PC-3 (cell line): ENCODE results near the gene TXLNG. TPM values are rescaled to one million over a fixed set of nuclear protein-coding genes. Genes with fewer than 3 reads are reported as not detected.

Source experiments
- ATAC-seq: fragments of 200-7000 bp; cut with Tn5 transposase; 2 replicates; pipeline ENCODE4 v1.9.1; 2020; ENCODE audit warnings: mild to moderate bottlenecking, moderate library complexity
- BruUV-seq: library from RNA; stranded (reverse); fragments of 400-500 nt; replicated peaks from 2 replicates; lab custom pipeline; 2021; lab: Mats Ljungman, UMichigan
- CTCF ChIA-PET: fragments of 300-600 bp; sonication (Branson Sonifier 250); formaldehyde crosslinking; loops from one replicate; lab custom pipeline; 2022; ENCODE audit warnings: antibody characterized with exemption; lab: Charles Lee
- POLR2A ChIA-PET: fragments of 300-600 bp; sonication (Branson Sonifier 250); formaldehyde crosslinking; loops from one replicate; lab custom pipeline; 2022; ENCODE audit warnings: antibody characterized with exemption; ENCODE audit not compliant: unreplicated experiment; lab: Charles Lee
- DNase-seq: peaks from one replicate; pipeline ENCODE4 v3.0.0-alpha.2; 2015
- H2AFZ ChIP-seq: fragments of 300-600 bp; sonication (generic); 2 replicates; pipeline ENCODE4 v1.6.0; 2016; ENCODE audit warnings: antibody characterized with exemption, low read length
- H3F3A ChIP-seq: fragments of 300-600 bp; sonication (generic); one replicate; pipeline ENCODE4 v1.6.0; 2017; ENCODE audit warnings: antibody characterized with exemption, low read length, control low read depth, mild to moderate bottlenecking; ENCODE audit not compliant: unreplicated experiment
- H3K27ac ChIP-seq: fragments of 300-600 bp; sonication (generic); 2 replicates; pipeline ENCODE4 v1.5.1; 2016; ENCODE audit warnings: mild to moderate bottlenecking, low read length
- H3K27me3 ChIP-seq: fragments of 300-600 bp; sonication (generic); 2 replicates; pipeline ENCODE4 v1.6.1; 2016; ENCODE audit warnings: low read length, mixed read lengths
- H3K36me3 ChIP-seq: fragments of 300-600 bp; sonication (generic); 2 replicates; pipeline ENCODE4 v1.6.1; 2016; ENCODE audit warnings: low read depth, mixed run types, low read length, mixed read lengths
- H3K4me1 ChIP-seq: fragments of 300-600 bp; sonication (generic); 2 replicates; pipeline ENCODE4 v1.5.1; 2016; ENCODE audit warnings: low read length; ENCODE audit not compliant: insufficient read depth
- H3K4me2 ChIP-seq: fragments of 300-600 bp; sonication (generic); 2 replicates; pipeline ENCODE4 v1.6.0; 2016; ENCODE audit warnings: low read length
- H3K4me3 ChIP-seq: fragments of 300-600 bp; sonication (generic); 2 replicates; pipeline ENCODE4 v1.5.1; 2016; ENCODE audit warnings: mild to moderate bottlenecking, low read length, mixed read lengths
- H3K79me2 ChIP-seq: fragments of 300-600 bp; sonication (generic); 2 replicates; pipeline ENCODE4 v1.6.1; 2017; ENCODE audit warnings: low read length, mixed read lengths
- H3K9ac ChIP-seq: fragments of 300-600 bp; sonication (generic); 2 replicates; pipeline ENCODE4 v1.6.0; 2016; ENCODE audit warnings: mild to moderate bottlenecking, low read length
- H3K9me2 ChIP-seq: fragments of 300-600 bp; sonication (generic); replicated peaks from 2 replicates; pipeline ENCODE4 v1.6.1; 2016; ENCODE audit warnings: mixed run types, low read length, mixed read lengths
- H3K9me3 ChIP-seq: fragments of 300-600 bp; sonication (generic); 2 replicates; pipeline ENCODE4 v1.6.1; 2016; ENCODE audit warnings: low read length, mixed read lengths
- H4K20me1 ChIP-seq: fragments of 300-600 bp; sonication (generic); 2 replicates; pipeline ENCODE4 v1.6.1; 2016; ENCODE audit warnings: low read length, mixed read lengths
- CTCF ChIP-seq: fragments of 300-600 bp; sonication (generic); conservative IDR thresholded peaks from 2 replicates; pipeline ENCODE4 v1.5.1; 2017; ENCODE audit warnings: antibody characterized with exemption, low read depth, mild to moderate bottlenecking, low read length
- EZH2 ChIP-seq: fragments of 300-600 bp; sonication (generic); IDR thresholded peaks from one replicate; pipeline ENCODE4 v1.6.1; 2017; ENCODE audit warnings: antibody characterized with exemption, mild to moderate bottlenecking, low read length; ENCODE audit not compliant: unreplicated experiment
- EZH2phosphoT487 ChIP-seq: fragments of 300-600 bp; sonication (generic); IDR thresholded peaks from 2 replicates; pipeline ENCODE4 v1.6.1; 2018; ENCODE audit warnings: mild to moderate bottlenecking, antibody characterized with exemption, low read length, borderline replicate concordance
- intact Hi-C: fragments of 100-400 bp; cut with micrococcal nuclease; formaldehyde crosslinking; loops from 2 replicates; pipeline ENCODE4 v1.9.0; 2023
- total RNA-seq: library from RNA; depleted of rRNA; stranded (reverse); fragments of >200 nt; gene quantifications from 2 replicates; pipeline ENCODE4 v1.2.3, GENCODE V29; 2014

TXLNG gene
- total RNA-seq, 1 experiment from 2014 or later = 17.1 TPM

GRCh38 chrX:16785247-16786138 is 773 bp upstream of the TXLNG start:
- intact Hi-C loops = loop anchor here (2.0 kb wide), 1 partner anchor 37 kb away; no protein-coding TSS in a partner anchor
- Histone ChIP-seq H3K36me3 (peaks cover 7% of the 10 kb centered on the region; the same call in 1 of the 2 replicates), H3K9me3 (no peaks in the 10 kb centered on the region), H3K9ac (peak overlapping the region; percentile 59), H3K9me2 (no peaks in the 10 kb centered on the region), H3F3A (no peaks in the 10 kb centered on the region), H3K4me1 (peaks cover 8% of the 10 kb centered on the region), H3K79me2 (peaks cover 40% of the 10 kb centered on the region), H4K20me1 (peaks cover 17% of the 10 kb centered on the region), H3K4me2 (peak overlapping the region; percentile 78), H2AFZ (peak overlapping the region; percentile 99), H3K27me3 (no peaks in the 10 kb centered on the region), H3K4me3 (peak overlapping the region; percentile 86), H3K27ac (no peak overlapping the region)
- ATAC-seq (no peak; the same call in 1 of the 2 replicates), DNase-seq (peak; percentile 6)
- ChIA-PET POLR2A (no interaction called here), CTCF (no interaction called here)
- TSS peak; percentile 94 for BruUV-seq
- TF ChIP-seq EZH2phosphoT487 (no peak), EZH2 (no peak), CTCF (no peak)

- intact Hi-C loops = loop anchor here (2.0 kb wide), 1 partner anchor 36 kb away; no protein-coding TSS in a partner anchor
- peak; percentile 35 for DNase-seq
Observed at GRCh38 chrX:16786791-16787735, 797 bp downstream of the TXLNG start.

More at GRCh38 chrX:16786791-16787735, 797 bp downstream of the TXLNG start:
- H2AFZ ChIP-seq = no peak overlapping the region; the same call in 1 of the 2 replicates
- H3K4me2 ChIP-seq = peak overlapping the region; percentile 80
- BruUV-seq = no TSS peak
- peaks cover 8% of the 10 kb centered on the region for H3K4me1 ChIP-seq
- H3K27me3 ChIP-seq = no peaks in the 10 kb centered on the region
- peak overlapping the region; percentile 81 for H3K9ac ChIP-seq
- H3F3A ChIP-seq = no peaks in the 10 kb centered on the region
- CTCF ChIA-PET = no interaction called here
- peak; percentile 21 for ATAC-seq
- H3K4me3 ChIP-seq = peak overlapping the region; percentile 79
- no peak overlapping the region for H3K27ac ChIP-seq
- no peaks in the 10 kb centered on the region for H3K9me2 ChIP-seq
- H3K36me3 ChIP-seq = peaks cover 13% of the 10 kb centered on the region; the same call in 1 of the 2 replicates
- TF ChIP-seq EZH2phosphoT487 = no peak
- TF ChIP-seq CTCF = no peak
- no peak for TF ChIP-seq EZH2
- POLR2A ChIA-PET = interaction anchor here (0.7 kb wide), 1 partner anchor 21 kb away, joined by 8 read pairs; no protein-coding TSS in a partner anchor
- peaks cover 26% of the 10 kb centered on the region for H4K20me1 ChIP-seq
- no peaks in the 10 kb centered on the region for H3K9me3 ChIP-seq
- peaks cover 55% of the 10 kb centered on the region for H3K79me2 ChIP-seq
